GM12878 (cell line): Measurements from ENCODE around the gene SLC35F3. TPM values are rescaled to one million over a fixed set of nuclear protein-coding genes. Genes with fewer than 3 reads are reported as not detected.

Source experiments
- ATAC-seq: fragments of 200-7000 bp; cut with Tn5 transposase; 3 replicates; pipeline ENCODE4 v1.9.1; 2020; ENCODE audit warnings: mild to moderate bottlenecking, moderate library complexity
- BruUV-seq: library from RNA; stranded (reverse); fragments of 400-500 nt; replicated peaks from 2 replicates; lab custom pipeline; 2021; lab: Mats Ljungman, UMichigan
- CTCF ChIA-PET: fragments of 300-600 bp; sonication (Branson Sonifier 250); formaldehyde crosslinking; extraction: SDS; loops from one replicate; lab custom pipeline; 2021; ENCODE audit warnings: inconsistent platforms; lab: Yijun Ruan, JAX
- POLR2A ChIA-PET: fragments of 350-600 bp; formaldehyde crosslinking; extraction: SDS; loops from one replicate; lab custom pipeline; 2021; ENCODE audit warnings: inconsistent platforms; lab: Charles Lee
- RAD21 ChIA-PET: fragments of 300-600 bp; sonication (Branson Sonifier 250); formaldehyde crosslinking; loops from one replicate; lab custom pipeline; 2023; ENCODE audit warnings: antibody characterized with exemption; ENCODE audit not compliant: unreplicated experiment; lab: Charles Lee
- SMC1A ChIA-PET: fragments of 300-600 bp; sonication (Branson Sonifier 250); formaldehyde crosslinking; loops from one replicate; lab custom pipeline; 2023; ENCODE audit not compliant: unreplicated experiment, uncharacterized antibody; lab: Charles Lee
- DNase-seq: peaks from one replicate; pipeline ENCODE4 v3.0.0-alpha.2; 2011; ENCODE audit warnings: low read depth, low spot score
- FAIRE-seq: peaks from 3 replicates; lab custom pipeline; 2011; peaks lifted over from hg19 to GRCh38; lab: Jason Lieb, UNC
- H2AFZ ChIP-seq: 2 replicates; pipeline ENCODE4 v1.6.0; 2011; ENCODE audit warnings: low read depth, low read length, control low read depth; ENCODE audit not compliant: control insufficient read depth
- H3K27ac ChIP-seq: 2 replicates; pipeline ENCODE4 v1.5.1; 2011; ENCODE audit warnings: control low read depth; ENCODE audit not compliant: control insufficient read depth, insufficient read depth
- H3K27me3 ChIP-seq, 2 experiments: replicated peaks in 1 of 2; 2 replicates each; pipeline versions ENCODE4 v1.6.0 to v1.6.1; 2011; ENCODE audit warnings: low read length in 1 of 2; ENCODE audit not compliant: control insufficient read depth in 2 of 2, insufficient read depth in 2 of 2
- H3K36me3 ChIP-seq, 2 experiments: 2 replicates each; pipeline ENCODE4 v1.5.1; 2011; ENCODE audit warnings: low read length in 1 of 2; ENCODE audit not compliant: control insufficient read depth in 2 of 2, insufficient read depth in 2 of 2
- H3K4me1 ChIP-seq: 2 replicates; pipeline ENCODE4 v1.6.1; 2011; ENCODE audit warnings: mild to moderate bottlenecking, low read length, moderate library complexity, mixed read lengths; ENCODE audit not compliant: control insufficient read depth, insufficient read depth
- H3K4me2 ChIP-seq: 2 replicates; pipeline ENCODE4 v1.6.0; 2011; ENCODE audit warnings: control low read depth; ENCODE audit not compliant: control insufficient read depth, insufficient read depth
- H3K4me3 ChIP-seq: fragments of 200-600 bp; sonication (generic); 2 replicates; pipeline ENCODE4 v1.5.1; 2016
- H3K79me2 ChIP-seq: 2 replicates; pipeline ENCODE4 v1.6.0; 2011; ENCODE audit warnings: low read length; ENCODE audit not compliant: control insufficient read depth, insufficient read depth
- H3K9ac ChIP-seq: 2 replicates; pipeline ENCODE4 v1.8.0; 2011; ENCODE audit warnings: low read length, control low read depth, mixed read lengths; ENCODE audit not compliant: control insufficient read depth, insufficient read depth
- H3K9me3 ChIP-seq: replicated peaks from 3 replicates; pipeline ENCODE4 v1.5.1; 2011; ENCODE audit warnings: mild to moderate bottlenecking, low read length; ENCODE audit not compliant: control insufficient read depth, insufficient read depth
- H4K20me1 ChIP-seq: 2 replicates; pipeline ENCODE4 v1.6.0; 2011; ENCODE audit not compliant: control insufficient read depth, insufficient read depth
- ATF2 ChIP-seq: IDR thresholded peaks from 2 replicates; pipeline ENCODE4 v1.6.1; 2012; ENCODE audit warnings: low read length, inconsistent platforms
- ATF7 ChIP-seq: fragments of 450-650 bp; IDR thresholded peaks from 2 replicates; pipeline ENCODE4 v1.6.1; 2016; ENCODE audit warnings: low read depth, mild to moderate bottlenecking
- CBX5 ChIP-seq: sonication (generic); IDR thresholded peaks from 2 replicates; pipeline ENCODE4 v1.6.1; 2016; ENCODE audit warnings: low read depth, moderate library complexity, mild to moderate bottlenecking, inconsistent platforms
- EGR1 ChIP-seq, 2 experiments: IDR thresholded peaks; 1 replicate in 1 of 2; 2 replicates in 1 of 2; pipeline ENCODE4 v1.6.1; 2011 to 2012; ENCODE audit warnings: low read depth in 2 of 2, low read length in 2 of 2, borderline replicate concordance in 1 of 2, mild to moderate bottlenecking in 1 of 2, moderate library complexity in 1 of 2
- FOXM1 ChIP-seq: IDR thresholded peaks from 2 replicates; pipeline ENCODE4 v1.6.1; 2012; ENCODE audit warnings: low read depth, mild to moderate bottlenecking, inconsistent platforms, low read length, moderate library complexity
- GABPA ChIP-seq: IDR thresholded peaks from 2 replicates; pipeline ENCODE4 v1.6.1; 2014; ENCODE audit warnings: antibody characterized with exemption, low read depth, mild to moderate bottlenecking, inconsistent platforms
- IKZF1 ChIP-seq: fragments of 450-650 bp; conservative IDR thresholded peaks from 2 replicates; pipeline ENCODE4 v1.6.1; 2017; ENCODE audit warnings: antibody characterized with exemption, mild to moderate bottlenecking
- MAX ChIP-seq: IDR thresholded peaks from 2 replicates; pipeline ENCODE4 v1.6.1; 2012; ENCODE audit warnings: low read depth, low read length, improper control_type of control experiment
- NR2C1 ChIP-seq: fragments of 450-650 bp; IDR thresholded peaks from 2 replicates; pipeline ENCODE4 v1.6.1; 2017; ENCODE audit warnings: antibody characterized with exemption, mild to moderate bottlenecking, moderate library complexity
- RUNX3 ChIP-seq: IDR thresholded peaks from 2 replicates; pipeline ENCODE4 v1.6.1; 2012; ENCODE audit warnings: low read length, inconsistent platforms
- SUZ12 ChIP-seq: fragments of 200-600 bp; sonication (generic); IDR thresholded peaks from one replicate; pipeline ENCODE4 v1.6.1; 2018; ENCODE audit warnings: antibody characterized with exemption, mild to moderate bottlenecking; ENCODE audit not compliant: unreplicated experiment
- TBL1XR1 ChIP-seq: IDR thresholded peaks from 2 replicates; pipeline ENCODE4 v1.6.1; 2012; ENCODE audit warnings: low read depth, low read length, improper control_type of control experiment
- ZBTB11 ChIP-seq: fragments of 450-650 bp; formaldehyde crosslinking; IDR thresholded peaks from 2 replicates; pipeline ENCODE4 v1.5.0; 2022; ENCODE audit warnings: mild to moderate bottlenecking, missing genetic modification characterization
- ZNF384 ChIP-seq: IDR thresholded peaks from 2 replicates; pipeline ENCODE4 v1.6.1; 2012; ENCODE audit warnings: low read depth, mild to moderate bottlenecking, low read length, improper control_type of control experiment, borderline replicate concordance
- WGBS: methylation state at CpG from one replicate; pipeline ENCODE4 v1.1.6; 2016; ENCODE audit warnings: low lambda C conversion rate; ENCODE audit not compliant: insufficient replicate concordance, insufficient coverage; ENCODE audit errors: missing lambda C conversion rate; 5-methylcytosine and 5-hydroxymethylcytosine counted together
- in situ Hi-C: fragments of 300-500 bp; cut with MboI; formaldehyde crosslinking; loops from 9 replicates; pipeline ENCODE4 v1.14.3; 2018; ENCODE audit warnings: mixed read lengths
- intact Hi-C: fragments of 100-400 bp; cut with micrococcal nuclease; formaldehyde crosslinking; loops from one replicate; pipeline ENCODE4 v1.14.2; 2022; ENCODE audit not compliant: unreplicated experiment
- polyA plus RNA-seq, 11 experiments: library from polyadenylated mRNA; depleted of rRNA in 4 of 11; unstranded in 6 of 11; stranded (reverse) in 5 of 11; fragments of >200 nt; fragmentation: Nextera tagmentation in 4 of 11; fragmentation: Illumina TruSeq in 1 of 11; extraction: Ambion mirVana in 4 of 11; extraction: Trizol in 1 of 11; gene quantifications; 1 replicate in 1 of 11; 2 replicates in 10 of 11; pipeline versions ENCODE4 v1.2.1 to v1.2.3, GENCODE V29; 2011 to 2016; ENCODE audit warnings: inconsistent platforms in 2 of 11, missing spikeins in 2 of 11, low read depth in 1 of 11
- total RNA-seq, 4 experiments: library from RNA; depleted of rRNA in 3 of 4; stranded (reverse); fragments of >200 nt in 3 of 4; fragmentation: Illumina TruSeq in 1 of 4; extraction: Trizol in 1 of 4; gene quantifications; 2 replicates each; pipeline versions ENCODE4 v1.2.1 to v1.2.3, GENCODE V29; 2013 to 2021

The SLC35F3 gene
- total and polyA plus RNA-seq, 10 of the 15 experiments (the other 5 are each of a cell fraction or from before 2014, with no cell fraction given), result 1.0 to 8.6 (median 5.7) TPM

GRCh38 chr1:233868461-233868860, 36.0 kb upstream of the SLC35F3 start:
- H3K4me3 ChIP-seq, result no peak overlapping the region
- RAD21 ChIA-PET, result no interaction called here
- no peaks in the 10 kb centered on the region for H4K20me1 ChIP-seq
- no peaks in the 10 kb centered on the region for H3K36me3 ChIP-seq
- H3K9me3 ChIP-seq, result no peaks in the 10 kb centered on the region
- H3K9ac ChIP-seq, result no peak overlapping the region
- H2AFZ ChIP-seq, result no peak overlapping the region
- no peak for TF ChIP-seq FOXM1
- TF ChIP-seq ZNF384, result no peak
- TF ChIP-seq ZBTB11, result no peak
- TF ChIP-seq IKZF1, result no peak
- TF ChIP-seq ATF7, result peak; percentile 39; the same call in 1 of the 2 replicates
- TF ChIP-seq SUZ12, result no peak
- TF ChIP-seq GABPA, result no peak
- TF ChIP-seq EGR1 (IDR thresholded peaks at IDR 0.05; ENCODE audit: borderline replicate concordance in 1 of 2, low read depth in 2 of 2, low read length in 2 of 2), result no peak
- no peak for TF ChIP-seq ATF2
- TF ChIP-seq NR2C1, result no peak
- no peak for TF ChIP-seq MAX
- no peak for TF ChIP-seq CBX5
- TF ChIP-seq RUNX3, result peak; percentile 30; the same call in 1 of the 2 replicates
- no peak for TF ChIP-seq TBL1XR1
- TF ChIP-seq, all 136 proteins: peak for 2
- H3K27ac ChIP-seq, result no peak overlapping the region
- DNase-seq (no peak), FAIRE-seq (no peak), ATAC-seq (no peak)
- ChIA-PET SMC1A (no interaction called here), CTCF (no interaction called here), POLR2A (no interaction called here)
- no TSS peak for BruUV-seq
- intact Hi-C loops (no loop called here), in situ Hi-C loops (no loop called here)
- no peaks in the 10 kb centered on the region for H3K27me3 ChIP-seq
- H3K79me2 ChIP-seq, result no peaks in the 10 kb centered on the region
- no peaks in the 10 kb centered on the region for H3K4me1 ChIP-seq
- WGBS, result 19% methylated on average over 2 of the region's 2 CpGs
- H3K4me2 ChIP-seq, result no peak overlapping the region
